Ishikawa (cell line): ENCODE measurements around the gene CDH23.

Experiments
- CEBPB ChIP-seq: IDR thresholded peaks from 2 replicates; pipeline ENCODE4 v1.6.1; 2012
- CREB1 ChIP-seq: IDR thresholded peaks from 2 replicates; pipeline ENCODE4 v1.6.1; 2012; ENCODE audit warnings: low read depth
- EGR1 ChIP-seq: IDR thresholded peaks from 2 replicates; pipeline ENCODE4 v1.6.1; 2012
- EP300 ChIP-seq: IDR thresholded peaks from 2 replicates; pipeline ENCODE4 v1.6.1; 2012; ENCODE audit warnings: borderline replicate concordance
- FOXM1 ChIP-seq: IDR thresholded peaks from 2 replicates; pipeline ENCODE4 v1.6.1; 2012; ENCODE audit warnings: low read depth, borderline replicate concordance
- NFIC ChIP-seq: IDR thresholded peaks from 2 replicates; pipeline ENCODE4 v1.6.1; 2012
- RAD21 ChIP-seq: IDR thresholded peaks from 2 replicates; pipeline ENCODE4 v1.6.1; 2012; ENCODE audit warnings: low read depth
- TAF1 ChIP-seq: IDR thresholded peaks from 2 replicates; pipeline ENCODE4 v1.6.1; 2012; ENCODE audit warnings: low read depth, mild to moderate bottlenecking
- TCF12 ChIP-seq: IDR thresholded peaks from 2 replicates; pipeline ENCODE4 v1.6.1; 2012; ENCODE audit warnings: low read depth
- TEAD4 ChIP-seq: IDR thresholded peaks from 2 replicates; pipeline ENCODE4 v1.6.1; 2012
- YY1 ChIP-seq: IDR thresholded peaks from 2 replicates; pipeline ENCODE4 v1.6.1; 2012; ENCODE audit warnings: low read depth
- ZBTB7A ChIP-seq: IDR thresholded peaks from 2 replicates; pipeline ENCODE4 v1.6.1; 2012; ENCODE audit warnings: low read depth
- TF ChIP-seq, protein P1 (sequence below): IDR thresholded peaks from 2 replicates; pipeline ENCODE4 v1.6.1; 2012
- TF ChIP-seq, protein P2 (sequence below): IDR thresholded peaks from 2 replicates; pipeline ENCODE4 v1.6.1; 2012; ENCODE audit warnings: low read depth, mild to moderate bottlenecking
- TF ChIP-seq, protein P3 (sequence below): IDR thresholded peaks from 2 replicates; pipeline ENCODE4 v1.6.1; 2012

CDH23 gene

DNA sequence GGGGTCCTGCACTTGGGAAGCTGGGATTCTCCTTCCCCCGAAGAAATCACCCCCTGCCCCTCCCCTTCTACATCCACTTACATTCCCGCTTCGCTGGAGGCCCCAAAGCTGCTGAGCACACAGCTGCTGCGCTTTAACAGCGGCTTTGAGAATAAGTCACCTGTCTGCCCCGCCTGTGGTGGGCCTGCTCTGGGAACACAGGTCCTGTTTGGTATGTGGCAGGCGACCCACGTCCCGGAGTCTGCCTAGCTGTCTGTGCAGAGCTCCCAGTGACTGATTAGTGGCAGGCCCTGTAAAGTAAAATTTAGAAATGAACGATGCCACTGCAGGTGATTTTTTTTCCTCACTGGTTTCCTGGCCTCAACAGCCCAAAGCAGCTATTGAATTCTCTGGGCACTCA, 47.0 kb downstream of the CDH23 start:
- TF ChIP-seq, protein P1, sequence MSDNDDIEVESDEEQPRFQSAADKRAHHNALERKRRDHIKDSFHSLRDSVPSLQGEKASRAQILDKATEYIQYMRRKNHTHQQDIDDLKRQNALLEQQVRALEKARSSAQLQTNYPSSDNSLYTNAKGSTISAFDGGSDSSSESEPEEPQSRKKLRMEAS = no peak
- TF ChIP-seq NFIC = no peak

DNA sequence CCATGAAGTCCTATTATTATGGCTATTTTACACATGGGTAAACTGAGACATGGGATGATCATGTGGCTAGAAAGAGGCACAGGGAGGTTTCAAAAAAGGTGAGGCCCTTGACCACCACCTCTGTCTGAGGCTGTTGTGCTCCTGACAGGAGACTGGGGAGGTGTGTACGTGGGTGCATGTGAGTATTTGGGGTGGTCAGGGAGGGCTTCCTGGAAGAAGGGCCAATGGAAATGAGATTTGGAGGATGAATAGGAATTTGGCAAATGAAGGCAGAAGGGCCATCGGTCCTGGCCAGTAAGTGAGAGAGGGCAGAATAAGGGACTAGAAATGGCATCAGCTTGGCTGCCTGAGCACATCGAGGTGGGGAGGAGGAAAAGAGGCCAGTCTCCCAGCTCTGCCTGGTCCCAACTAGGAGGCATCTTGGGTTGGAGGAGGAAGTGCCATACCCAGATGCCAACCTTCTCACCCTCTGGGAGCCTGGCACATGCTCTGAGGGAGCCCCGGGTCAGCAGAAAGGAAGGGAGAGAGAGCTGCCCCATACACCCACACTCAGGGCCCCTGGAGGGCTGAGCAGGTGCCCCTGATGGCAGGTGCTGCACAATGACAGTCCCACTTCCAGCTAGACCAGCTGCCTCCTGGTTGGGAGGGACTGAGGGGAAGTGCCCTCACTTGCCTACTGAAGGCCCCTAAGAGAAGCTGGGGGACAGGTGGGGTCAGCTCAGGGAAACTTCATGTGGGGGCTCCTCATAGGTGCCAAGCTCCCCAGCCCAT, 47.7 kb downstream of the CDH23 start:
- TF ChIP-seq EGR1 (no peak), EP300 (no peak), YY1 (no peak), TCF12 (no peak), TAF1 (no peak), ZBTB7A (no peak), TEAD4 (no peak), RAD21 (no peak), NFIC (no peak), FOXM1 (no peak), CEBPB (no peak), CREB1 (no peak)
- TF ChIP-seq, protein P2, sequence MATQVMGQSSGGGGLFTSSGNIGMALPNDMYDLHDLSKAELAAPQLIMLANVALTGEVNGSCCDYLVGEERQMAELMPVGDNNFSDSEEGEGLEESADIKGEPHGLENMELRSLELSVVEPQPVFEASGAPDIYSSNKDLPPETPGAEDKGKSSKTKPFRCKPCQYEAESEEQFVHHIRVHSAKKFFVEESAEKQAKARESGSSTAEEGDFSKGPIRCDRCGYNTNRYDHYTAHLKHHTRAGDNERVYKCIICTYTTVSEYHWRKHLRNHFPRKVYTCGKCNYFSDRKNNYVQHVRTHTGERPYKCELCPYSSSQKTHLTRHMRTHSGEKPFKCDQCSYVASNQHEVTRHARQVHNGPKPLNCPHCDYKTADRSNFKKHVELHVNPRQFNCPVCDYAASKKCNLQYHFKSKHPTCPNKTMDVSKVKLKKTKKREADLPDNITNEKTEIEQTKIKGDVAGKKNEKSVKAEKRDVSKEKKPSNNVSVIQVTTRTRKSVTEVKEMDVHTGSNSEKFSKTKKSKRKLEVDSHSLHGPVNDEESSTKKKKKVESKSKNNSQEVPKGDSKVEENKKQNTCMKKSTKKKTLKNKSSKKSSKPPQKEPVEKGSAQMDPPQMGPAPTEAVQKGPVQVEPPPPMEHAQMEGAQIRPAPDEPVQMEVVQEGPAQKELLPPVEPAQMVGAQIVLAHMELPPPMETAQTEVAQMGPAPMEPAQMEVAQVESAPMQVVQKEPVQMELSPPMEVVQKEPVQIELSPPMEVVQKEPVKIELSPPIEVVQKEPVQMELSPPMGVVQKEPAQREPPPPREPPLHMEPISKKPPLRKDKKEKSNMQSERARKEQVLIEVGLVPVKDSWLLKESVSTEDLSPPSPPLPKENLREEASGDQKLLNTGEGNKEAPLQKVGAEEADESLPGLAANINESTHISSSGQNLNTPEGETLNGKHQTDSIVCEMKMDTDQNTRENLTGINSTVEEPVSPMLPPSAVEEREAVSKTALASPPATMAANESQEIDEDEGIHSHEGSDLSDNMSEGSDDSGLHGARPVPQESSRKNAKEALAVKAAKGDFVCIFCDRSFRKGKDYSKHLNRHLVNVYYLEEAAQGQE = no peak
- TF ChIP-seq, protein P3, sequence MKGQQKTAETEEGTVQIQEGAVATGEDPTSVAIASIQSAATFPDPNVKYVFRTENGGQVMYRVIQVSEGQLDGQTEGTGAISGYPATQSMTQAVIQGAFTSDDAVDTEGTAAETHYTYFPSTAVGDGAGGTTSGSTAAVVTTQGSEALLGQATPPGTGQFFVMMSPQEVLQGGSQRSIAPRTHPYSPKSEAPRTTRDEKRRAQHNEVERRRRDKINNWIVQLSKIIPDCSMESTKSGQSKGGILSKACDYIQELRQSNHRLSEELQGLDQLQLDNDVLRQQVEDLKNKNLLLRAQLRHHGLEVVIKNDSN = no peak
- TF ChIP-seq, protein P1 = no peak

DNA sequence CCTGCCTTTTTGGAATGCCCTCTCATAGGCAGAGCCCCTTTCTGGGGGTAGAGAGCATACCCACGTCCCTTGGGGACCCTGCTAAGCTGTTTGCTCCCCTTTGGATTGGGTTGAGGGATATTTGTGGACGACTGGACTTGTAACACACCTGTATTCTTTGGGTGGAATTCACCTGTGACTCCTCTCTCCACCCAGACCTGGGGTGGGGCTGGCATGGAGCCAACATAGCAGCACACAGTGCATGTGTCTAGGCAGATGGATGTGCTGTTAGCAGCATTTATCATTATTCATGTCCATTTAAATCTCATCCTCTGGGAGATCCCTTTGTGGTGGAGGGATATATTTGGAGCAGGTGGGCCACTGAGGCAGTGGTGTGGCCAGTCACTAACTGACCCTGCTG, 51.0 kb downstream of the CDH23 start:
- peak; percentile 74 for TF ChIP-seq NFIC
- TF ChIP-seq TAF1 = no peak

DNA sequence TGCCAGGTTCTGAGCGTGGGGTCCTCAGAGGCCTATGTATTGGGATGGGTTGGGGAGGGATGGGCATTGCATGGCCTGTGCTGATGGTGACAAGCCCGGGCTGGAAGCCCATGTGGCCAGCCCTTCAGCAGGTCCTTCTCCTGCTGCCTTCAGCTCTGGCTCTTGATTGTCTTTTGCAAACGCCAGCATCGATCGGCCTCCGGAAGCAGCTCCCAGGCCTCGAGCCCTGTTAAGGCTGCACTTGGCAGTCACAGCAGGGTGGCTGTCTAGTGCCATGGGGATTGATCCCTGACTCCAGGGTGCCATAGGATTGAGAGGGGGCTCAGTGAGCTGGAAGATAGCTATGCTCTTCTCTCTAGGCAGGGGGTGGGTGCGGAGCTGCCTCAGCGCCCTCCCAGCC, 51.4 kb downstream of the CDH23 start:
- TF ChIP-seq ZBTB7A (no peak), RAD21 (no peak), TAF1 (no peak), EGR1 (no peak), YY1 (no peak), CEBPB (no peak), CREB1 (no peak), NFIC (no peak), TEAD4 (no peak), EP300 (no peak), FOXM1 (no peak), TCF12 (no peak)
- TF ChIP-seq, protein P2 = no peak
- TF ChIP-seq, protein P3 = no peak
- TF ChIP-seq, protein P1 = no peak

DNA sequence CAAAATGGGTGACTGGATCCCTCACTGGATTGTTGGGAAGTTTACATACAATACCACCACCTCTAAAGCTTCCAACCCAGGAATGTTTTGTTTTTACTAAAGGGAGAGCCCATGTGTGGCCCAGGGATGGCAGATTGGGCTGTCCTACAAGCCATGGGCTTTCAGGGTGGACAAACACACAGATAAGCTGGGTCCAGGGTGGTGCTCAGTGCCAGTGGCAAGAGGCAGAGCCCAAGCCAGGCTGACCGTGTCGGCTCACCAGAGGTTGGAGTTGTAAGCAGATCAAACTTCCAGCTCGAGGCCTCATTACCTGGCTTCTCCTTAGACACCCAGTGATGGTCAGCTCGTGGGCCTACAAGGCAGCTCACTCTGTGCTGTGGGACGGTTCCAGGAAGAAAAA, 52.3 kb downstream of the CDH23 start:
- TF ChIP-seq TAF1 (no peak), TCF12 (no peak), RAD21 (no peak), YY1 (no peak), TEAD4 (no peak), FOXM1 (no peak), NFIC (no peak), EP300 (no peak), CEBPB (no peak), EGR1 (no peak), CREB1 (no peak), ZBTB7A (no peak)
- TF ChIP-seq, protein P1 = no peak
- TF ChIP-seq, protein P3 = no peak
